MV-4-11 (cell line): ENCODE measurements around the gene SMLR1.
"Not testable (repeated sequence)": the region's sequence is repeated elsewhere in the genome, so short reads cannot be mapped to it uniquely, and the experiment has no call there.

Source experiments
- DNase-seq: peaks from one replicate; lab custom pipeline; 2025; lab: John Stamatoyannopoulos, UW

The SMLR1 gene

GRCh38 chr6:130827247-130828149 lies at the start of gene SMLR1:
SMLR1 (plus strand) TSS chr6:130827406; CDS start chr6:130827414, 8 bp downstream.
- no peak for DNase-seq

GRCh38 chr6:130778946-130779657 lies 48.1 kb upstream of the SMLR1 start:
- DNase-seq, result peak; percentile 74

- no peak for DNase-seq
Measured at GRCh38 chr6:130779658-130780033, 47.6 kb upstream of the SMLR1 start.

GRCh38 chr6:130780122-130780521 lies 47.1 kb upstream of the SMLR1 start:
- DNase-seq, result no peak

- DNase-seq, result no peak
Measured at GRCh38 chr6:130781557-130781956, 45.6 kb upstream of the SMLR1 start.

GRCh38 chr6:130783416-130784107 lies 43.6 kb upstream of the SMLR1 start:
- no peak for DNase-seq

GRCh38 chr6:130787726-130788500 lies 39.3 kb upstream of the SMLR1 start:
- peak; percentile 6 for DNase-seq

GRCh38 chr6:130788954-130789353 lies 38.3 kb upstream of the SMLR1 start:
- DNase-seq, result peak; percentile 78

GRCh38 chr6:130794010-130794697 lies 33.1 kb upstream of the SMLR1 start:
- DNase-seq, result no peak

GRCh38 chr6:130794738-130795137 lies 32.5 kb upstream of the SMLR1 start:
- DNase-seq, result no peak

GRCh38 chr6:130796313-130796905 lies 30.8 kb upstream of the SMLR1 start:
- DNase-seq, result no peak

GRCh38 chr6:130797061-130797460 lies 30.1 kb upstream of the SMLR1 start:
- no peak for DNase-seq

- not testable (repeated sequence) for DNase-seq
Measured at GRCh38 chr6:130801368-130801767, 25.8 kb upstream of the SMLR1 start.

- no peak for DNase-seq
Measured at GRCh38 chr6:130810307-130811030, 16.7 kb upstream of the SMLR1 start.

GRCh38 chr6:130811932-130812331 lies 15.3 kb upstream of the SMLR1 start:
- DNase-seq, result no peak

GRCh38 chr6:130814506-130814905 lies 12.7 kb upstream of the SMLR1 start:
- no peak for DNase-seq

GRCh38 chr6:130815200-130816071 lies 11.8 kb upstream of the SMLR1 start:
- DNase-seq, result no peak

GRCh38 chr6:130822736-130823135 lies 4.5 kb upstream of the SMLR1 start:
- DNase-seq, result no peak
